AG04450 (cell line): Measurements from ENCODE around the gene ADAMTSL1. TPM values are rescaled to one million over a fixed set of nuclear protein-coding genes. Genes with fewer than 3 reads are reported as not detected.

Experiments
- CTCF ChIA-PET: fragments of 300-600, 350-600 bp; formaldehyde crosslinking; extraction: SDS; loops from one replicate; lab custom pipeline; 2022; ENCODE audit warnings: antibody characterized with exemption, inconsistent platforms; lab: Charles Lee
- POLR2A ChIA-PET: fragments of 350-600 bp; formaldehyde crosslinking; extraction: SDS; loops from one replicate; lab custom pipeline; 2021; ENCODE audit warnings: antibody characterized with exemption, inconsistent platforms; lab: Yijun Ruan, JAX
- DNase-seq: peaks from one replicate; pipeline ENCODE4 v3.0.0-alpha.2; 2011; ENCODE audit warnings: low read depth, low spot score
- H3K27ac ChIP-seq: one replicate; pipeline ENCODE4 v1.5.1; 2012; ENCODE audit warnings: low read depth, low read length, control low read depth
- H3K27me3 ChIP-seq: one replicate; pipeline ENCODE4 v1.6.0; 2012; ENCODE audit warnings: low read length; ENCODE audit not compliant: control insufficient read depth, insufficient read depth
- H3K4me3 ChIP-seq: 2 replicates; pipeline ENCODE4 v1.5.1; 2011; ENCODE audit warnings: mild to moderate bottlenecking, low read depth, low read length, control low read depth
- H3K9me3 ChIP-seq: 2 replicates; pipeline ENCODE4 v1.5.1; 2012; ENCODE audit warnings: low read length; ENCODE audit not compliant: control insufficient read depth, insufficient read depth
- polyA plus RNA-seq: library from polyadenylated mRNA; depleted of rRNA; stranded (reverse); fragments of >200 nt; gene quantifications from 2 replicates; pipeline ENCODE4 v1.2.3, GENCODE V29; 2011
- TF ChIP-seq, protein P1 (sequence below): IDR thresholded peaks from 2 replicates; pipeline ENCODE4 v1.5.1; 2011; ENCODE audit warnings: low read depth, low read length, control low read depth, inconsistent platforms

Gene ADAMTSL1
- polyA plus RNA-seq, 1 experiment = 22.2 TPM

DNA sequence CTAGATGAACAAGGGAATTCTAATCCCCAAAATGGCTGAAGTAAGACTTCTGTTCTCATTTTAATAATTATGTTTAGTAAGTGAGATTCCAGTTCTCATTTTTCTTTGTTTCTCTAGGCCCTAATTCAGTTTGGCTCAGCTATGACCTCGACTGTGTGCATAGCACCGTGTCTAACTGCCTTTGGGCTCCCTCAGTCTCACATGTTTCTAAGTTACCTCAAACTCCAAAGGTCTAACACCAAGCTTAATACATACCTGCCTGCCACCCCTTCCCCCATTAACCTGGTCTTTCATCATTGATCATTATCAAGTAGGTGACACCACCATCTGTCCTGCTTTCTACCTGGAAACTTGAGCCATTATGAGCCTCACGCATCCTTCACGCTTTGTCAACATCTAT is 285.9 kb downstream of the ADAMTSL1 start:
- TF ChIP-seq, protein P1, sequence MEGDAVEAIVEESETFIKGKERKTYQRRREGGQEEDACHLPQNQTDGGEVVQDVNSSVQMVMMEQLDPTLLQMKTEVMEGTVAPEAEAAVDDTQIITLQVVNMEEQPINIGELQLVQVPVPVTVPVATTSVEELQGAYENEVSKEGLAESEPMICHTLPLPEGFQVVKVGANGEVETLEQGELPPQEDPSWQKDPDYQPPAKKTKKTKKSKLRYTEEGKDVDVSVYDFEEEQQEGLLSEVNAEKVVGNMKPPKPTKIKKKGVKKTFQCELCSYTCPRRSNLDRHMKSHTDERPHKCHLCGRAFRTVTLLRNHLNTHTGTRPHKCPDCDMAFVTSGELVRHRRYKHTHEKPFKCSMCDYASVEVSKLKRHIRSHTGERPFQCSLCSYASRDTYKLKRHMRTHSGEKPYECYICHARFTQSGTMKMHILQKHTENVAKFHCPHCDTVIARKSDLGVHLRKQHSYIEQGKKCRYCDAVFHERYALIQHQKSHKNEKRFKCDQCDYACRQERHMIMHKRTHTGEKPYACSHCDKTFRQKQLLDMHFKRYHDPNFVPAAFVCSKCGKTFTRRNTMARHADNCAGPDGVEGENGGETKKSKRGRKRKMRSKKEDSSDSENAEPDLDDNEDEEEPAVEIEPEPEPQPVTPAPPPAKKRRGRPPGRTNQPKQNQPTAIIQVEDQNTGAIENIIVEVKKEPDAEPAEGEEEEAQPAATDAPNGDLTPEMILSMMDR = no peak
- H3K4me3 ChIP-seq = no peak overlapping the region
- no peak for DNase-seq
- ChIA-PET POLR2A (no interaction called here), CTCF (no interaction called here)
- no peaks in the 10 kb centered on the region for H3K27me3 ChIP-seq
- no peak overlapping the region for H3K27ac ChIP-seq
- H3K9me3 ChIP-seq = no peaks in the 10 kb centered on the region

DNA sequence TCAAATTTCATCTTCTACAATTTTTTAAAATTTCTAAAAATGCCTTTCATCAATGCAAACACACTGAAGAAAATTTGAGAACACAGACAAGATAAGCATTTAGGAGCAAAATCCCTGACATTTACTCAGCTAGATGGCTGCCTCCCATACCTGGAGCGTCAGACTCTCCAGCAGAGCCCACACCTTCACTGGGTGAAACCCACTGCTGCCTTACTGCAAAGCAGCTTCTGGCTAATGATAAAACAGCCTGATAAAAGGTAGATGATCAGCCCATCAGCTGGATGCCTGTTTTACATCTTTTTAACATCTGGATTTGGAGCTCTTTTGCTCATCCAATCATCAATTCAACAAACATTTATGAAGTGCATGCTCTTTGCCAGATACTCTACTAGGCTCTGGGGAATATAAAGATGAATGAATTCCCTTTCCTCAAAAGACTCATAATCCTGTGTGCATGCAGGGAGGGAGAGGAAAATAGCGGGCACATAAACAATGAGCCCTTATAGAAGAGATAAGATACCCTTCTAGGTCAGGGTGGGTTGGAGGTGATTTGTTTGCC is 287.9 kb downstream of the ADAMTSL1 start:
- ChIA-PET POLR2A (no interaction called here), CTCF (no interaction called here)
- no peak for DNase-seq
- Histone ChIP-seq H3K4me3 (no peak overlapping the region), H3K27me3 (no peaks in the 10 kb centered on the region), H3K27ac (no peak overlapping the region), H3K9me3 (no peaks in the 10 kb centered on the region)
- TF ChIP-seq, protein P1 = no peak

DNA sequence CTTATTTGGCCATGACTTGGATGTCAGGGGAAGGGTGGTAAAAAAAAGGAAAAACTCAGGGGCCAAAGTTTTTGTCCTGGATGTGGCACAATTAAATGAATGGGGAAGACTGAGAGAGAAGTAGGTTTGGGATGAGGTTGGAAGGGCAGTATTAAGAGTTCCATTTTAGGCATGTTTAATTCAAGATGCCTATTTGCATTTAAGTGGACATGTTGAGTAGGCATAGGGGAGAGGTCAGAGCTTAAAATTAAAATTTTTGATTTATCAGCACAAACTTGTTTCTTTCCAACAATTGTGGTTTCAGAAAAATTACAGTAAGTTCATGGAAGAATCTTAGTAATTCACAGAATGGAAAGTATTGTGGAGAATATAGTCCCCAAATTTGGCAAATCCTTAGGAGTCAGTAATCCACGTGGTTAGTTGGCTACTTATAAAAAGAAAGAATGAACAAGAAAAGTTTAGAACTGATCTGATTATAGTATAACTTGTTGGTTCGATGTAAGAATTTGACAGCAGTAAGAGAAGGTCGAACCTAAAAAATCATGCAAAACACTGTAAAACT is 293.1 kb downstream of the ADAMTSL1 start:
- Histone ChIP-seq H3K9me3 (no peaks in the 10 kb centered on the region), H3K27me3 (no peaks in the 10 kb centered on the region), H3K4me3 (no peak overlapping the region), H3K27ac (no peak overlapping the region)
- TF ChIP-seq, protein P1 = no peak
- CTCF ChIA-PET = interaction anchor here (1.1 kb wide), 1 partner anchor 10 kb away, joined by 5 read pairs; no protein-coding TSS in a partner anchor
- no peak for DNase-seq
- POLR2A ChIA-PET = no interaction called here

DNA sequence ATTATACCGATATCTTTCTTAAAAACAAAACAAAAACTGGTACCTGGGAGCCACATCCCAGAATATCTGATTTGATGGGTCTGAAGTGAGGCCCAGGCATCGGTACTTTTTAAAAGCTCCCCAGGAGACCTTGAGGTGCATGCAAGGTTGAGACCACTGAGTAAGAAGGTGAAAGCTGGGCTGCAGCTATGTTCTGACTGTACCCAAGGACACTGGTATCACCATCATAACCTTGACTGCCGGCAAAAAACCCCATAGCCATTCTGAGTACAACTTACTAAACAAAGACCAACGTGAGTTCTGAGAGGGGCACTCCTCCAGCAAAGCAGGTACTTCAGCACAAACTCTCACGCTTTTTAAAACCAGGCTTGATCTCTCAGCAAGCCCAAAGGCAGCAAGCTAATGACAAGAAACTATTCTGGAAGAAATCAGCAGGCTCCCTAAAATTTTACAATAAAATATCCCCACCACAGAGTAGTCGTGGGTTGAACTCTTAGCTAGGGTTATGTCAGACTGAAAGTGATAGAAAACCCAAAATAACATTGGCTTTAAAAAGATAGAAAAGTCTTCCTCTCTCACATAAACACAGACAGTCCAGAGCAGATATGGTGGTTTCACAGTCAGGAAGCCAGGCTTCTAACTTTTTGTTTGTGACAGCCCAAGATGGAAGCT is 295.1 kb downstream of the ADAMTSL1 start:
- POLR2A ChIA-PET = no interaction called here
- no peak for DNase-seq

More for the DNA sequence above, 295.1 kb downstream of the ADAMTSL1 start:
- Histone ChIP-seq H3K27ac (no peak overlapping the region), H3K4me3 (no peak overlapping the region), H3K27me3 (no peaks in the 10 kb centered on the region), H3K9me3 (no peaks in the 10 kb centered on the region)
- CTCF ChIA-PET = no interaction called here
- TF ChIP-seq, protein P1 = no peak
